GM12892 (cell line): Measurements from ENCODE around the gene POLR2A.
A peak's percentile ranks its signal among the peaks of the same experiment; 100 is the strongest.

Experiments used
- POLR2A ChIP-seq: IDR thresholded peaks from 2 replicates; pipeline ENCODE4 v1.6.1; 2011; ENCODE audit warnings: low read depth, low read length, control low read depth
- POLR2AphosphoS5 ChIP-seq: IDR thresholded peaks from 2 replicates; pipeline ENCODE4 v1.6.1; 2011; ENCODE audit warnings: low read depth, low read length, control low read depth

DNA sequence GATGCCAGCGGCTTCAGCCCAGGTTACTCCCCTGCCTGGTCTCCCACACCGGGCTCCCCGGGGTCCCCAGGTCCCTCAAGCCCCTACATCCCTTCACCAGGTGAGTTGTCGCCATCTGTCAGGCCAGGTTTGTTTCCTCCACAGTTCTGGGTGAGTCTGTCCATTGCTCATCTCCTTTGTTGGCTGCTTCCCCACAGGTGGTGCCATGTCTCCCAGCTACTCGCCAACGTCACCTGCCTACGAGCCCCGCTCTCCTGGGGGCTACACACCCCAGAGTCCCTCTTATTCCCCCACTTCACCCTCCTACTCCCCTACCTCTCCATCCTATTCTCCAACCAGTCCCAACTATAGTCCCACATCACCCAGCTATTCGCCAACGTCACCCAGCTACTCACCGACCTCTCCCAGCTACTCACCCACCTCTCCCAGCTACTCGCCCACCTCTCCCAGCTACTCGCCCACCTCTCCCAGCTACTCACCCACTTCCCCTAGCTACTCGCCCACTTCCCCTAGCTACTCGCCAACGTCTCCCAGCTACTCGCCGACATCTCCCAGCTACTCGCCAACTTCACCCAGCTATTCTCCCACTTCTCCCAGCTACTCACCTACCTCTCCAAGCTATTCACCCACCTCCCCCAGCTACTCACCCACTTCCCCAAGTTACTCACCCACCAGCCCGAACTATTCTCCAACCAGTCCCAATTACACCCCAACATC is 28.8 kb downstream of the POLR2A start:
- TF ChIP-seq POLR2A (no peak), POLR2AphosphoS5 (peak; percentile 8; the same call in 1 of the 2 replicates)
